B cell (primary cell): Measurements from ENCODE around the gene DCTN4. TPM values are rescaled to one million over a fixed set of nuclear protein-coding genes. Genes with fewer than 3 reads are reported as not detected.

Experiments used
- ATAC-seq: fragments of 200-7000 bp; cut with Tn5 transposase; one replicate; pipeline ENCODE4 v1.10.0; 2021; ENCODE audit warnings: low read depth, mild to moderate bottlenecking, moderate number of reproducible peaks, moderate library complexity
- CTCF ChIA-PET: fragments of 350-600 bp; sonication (Branson Sonifier 250); formaldehyde crosslinking; loops from one replicate; lab custom pipeline; 2021; ENCODE audit warnings: antibody characterized with exemption, inconsistent platforms; lab: Charles Lee
- POLR2A ChIA-PET: fragments of 350-600 bp; sonication (Branson Sonifier 250); formaldehyde crosslinking; loops from one replicate; lab custom pipeline; 2021; ENCODE audit warnings: antibody characterized with exemption; lab: Charles Lee
- DNase-seq: peaks from one replicate; pipeline ENCODE4 v3.0.0; 2013
- H2AFZ ChIP-seq: 2 replicates; pipeline ENCODE4 v1.6.1; 2012; ENCODE audit warnings: mild to moderate bottlenecking, low read depth, low read length; ENCODE audit not compliant: insufficient read depth, poor library complexity, severe bottlenecking
- H3K27ac ChIP-seq, 2 donors: 1 replicate in 1 of 2; 2 replicates in 1 of 2; pipeline ENCODE4 v1.5.1; 2012 to 2013; ENCODE audit warnings: low read length in 2 of 2, mild to moderate bottlenecking in 2 of 2, moderate library complexity in 1 of 2
- H3K27me3 ChIP-seq, 4 experiments: fragments of 200-600 bp in 1 of 4; sonication (generic) in 1 of 4; replicated peaks in 1 of 4; 1 replicate in 2 of 4; 2 replicates in 2 of 4; pipeline versions ENCODE4 v1.6.1 to v1.7.0; 2013 to 2016; ENCODE audit warnings: low read length in 3 of 4, mild to moderate bottlenecking in 2 of 4, mixed read lengths in 1 of 4, moderate library complexity in 1 of 4; ENCODE audit not compliant: insufficient read depth in 4 of 4, control insufficient read depth in 3 of 4; ENCODE audit errors: control extremely low read depth in 1 of 4
- H3K36me3 ChIP-seq, 2 experiments: replicated peaks in 1 of 2; 1 replicate in 1 of 2; 2 replicates in 1 of 2; pipeline versions ENCODE4 v1.6.1 to v1.7.1; 2013; ENCODE audit warnings: low read length in 1 of 2; ENCODE audit not compliant: insufficient read depth in 2 of 2, control insufficient read depth in 1 of 2; ENCODE audit errors: control extremely low read depth in 1 of 2, extremely low read depth in 1 of 2
- H3K4me1 ChIP-seq, 2 donors: fragments of 200-600 bp in 1 of 2; sonication (generic) in 1 of 2; 1 replicate in 1 of 2; 2 replicates in 1 of 2; pipeline versions ENCODE4 v1.5.1 to v1.6.1; 2013 to 2017; ENCODE audit warnings: low read length in 2 of 2; ENCODE audit not compliant: control insufficient read depth in 2 of 2, insufficient read depth in 2 of 2
- H3K4me2 ChIP-seq: replicated peaks from 2 replicates; pipeline ENCODE3; 2012; ENCODE audit warnings: mild to moderate bottlenecking, low read depth, low read length; ENCODE audit not compliant: poor library complexity, severe bottlenecking
- H3K4me3 ChIP-seq, 5 experiments: fragments of 200-600 bp in 1 of 5; sonication (generic) in 1 of 5; 1 replicate in 3 of 5; 2 replicates in 2 of 5; pipeline versions ENCODE4 v1.5.1 to v1.7.0; 2011 to 2016; ENCODE audit warnings: low read length in 4 of 5, mild to moderate bottlenecking in 4 of 5, low read depth in 2 of 5, control low read depth in 1 of 5, moderate library complexity in 1 of 5; ENCODE audit not compliant: insufficient read depth in 1 of 5; ENCODE audit errors: control extremely low read depth in 1 of 5, extremely low read depth in 1 of 5
- H3K79me2 ChIP-seq: fragments of 200-600 bp; sonication (generic); one replicate; pipeline ENCODE4 v1.6.0; 2016; ENCODE audit warnings: low read length; ENCODE audit not compliant: control insufficient read depth, insufficient read depth
- H3K9ac ChIP-seq: fragments of 200-600 bp; sonication (generic); 2 replicates; pipeline ENCODE4 v1.6.1; 2017; ENCODE audit warnings: mild to moderate bottlenecking, low read length, moderate library complexity
- H3K9me3 ChIP-seq, 3 donors: one replicate each; pipeline versions ENCODE4 v1.6.1 to v1.7.1; 2013; ENCODE audit warnings: low read length in 2 of 3; ENCODE audit not compliant: control insufficient read depth in 2 of 3, insufficient read depth in 1 of 3; ENCODE audit errors: control extremely low read depth in 1 of 3
- H4K20me1 ChIP-seq: 2 replicates; pipeline ENCODE4 v1.6.0; 2012; ENCODE audit warnings: mild to moderate bottlenecking, low read length; ENCODE audit not compliant: insufficient read depth, control insufficient read depth, poor library complexity, severe bottlenecking
- H3K27ac Mint-ChIP-seq: one replicate; pipeline ENCODE4 v1.8.0; 2021; ENCODE audit warnings: mixed read lengths
- H3K27me3 Mint-ChIP-seq: one replicate; pipeline ENCODE4 v1.8.0; 2021; ENCODE audit warnings: mixed read lengths
- H3K4me1 Mint-ChIP-seq: one replicate; pipeline ENCODE4 v1.8.0; 2021; ENCODE audit warnings: mixed read lengths
- H3K4me3 Mint-ChIP-seq: one replicate; pipeline ENCODE4 v1.8.0; 2021; ENCODE audit warnings: mixed read lengths
- H3K9me3 Mint-ChIP-seq: one replicate; pipeline ENCODE4 v1.8.0; 2022; ENCODE audit warnings: mixed read lengths; ENCODE audit not compliant: insufficient read depth
- CTCF ChIP-seq: fragments of 200-600 bp; IDR thresholded peaks from one replicate; pipeline ENCODE4 v1.8.0; 2022; ENCODE audit warnings: antibody characterized with exemption, mild to moderate bottlenecking
- EZH2 ChIP-seq: IDR thresholded peaks from 2 replicates; pipeline ENCODE4 v1.6.1; 2012; ENCODE audit warnings: borderline replicate concordance, low read depth, mild to moderate bottlenecking, moderate library complexity, low read length; ENCODE audit not compliant: insufficient read depth, poor library complexity, severe bottlenecking
- WGBS: methylation state at CpG from one replicate; pipeline ENCODE4 v1.1.5; 2013; ENCODE audit warnings: missing lambda C conversion rate; ENCODE audit not compliant: insufficient coverage; 5-methylcytosine and 5-hydroxymethylcytosine counted together
- intact Hi-C: fragments of 100-400 bp; cut with micrococcal nuclease; formaldehyde crosslinking; loops from one replicate; pipeline ENCODE4 v1.10.0; 2022
- polyA plus RNA-seq: library from polyadenylated mRNA; depleted of rRNA; stranded (reverse); fragments of >200 nt; gene quantifications from 2 replicates; pipeline ENCODE4 v1.2.3, GENCODE V29; 2012
- total RNA-seq, 2 donors: library from RNA; stranded (reverse); fragments of 120-200 nt in 1 of 2; gene quantifications; 1 replicate in 1 of 2; 2 replicates in 1 of 2; pipeline versions ENCODE4 v1.2.3 to v1.2.4, GENCODE V29; 2013 to 2022

The DCTN4 gene
- total and polyA plus RNA-seq, 2 donors (not counting 1 experiment from before 2014, with no cell fraction given), result 11.2 to 54.4 TPM

GRCh38 chr5:150670275-150670947 is 88.4 kb downstream of the DCTN4 start:
- no peak overlapping the region for H3K27ac ChIP-seq
- no peak for DNase-seq
- WGBS, result 96% methylated on average over 12 of the region's 14 CpGs
- H3K4me1 ChIP-seq, result peaks cover 14 to 19% of the 10 kb centered on the region in 2 donors
- Mint-ChIP-seq H3K4me1 (peaks cover 15% of the 10 kb centered on the region), H3K27ac (no peak overlapping the region), H3K4me3 (peak overlapping the region; percentile 66), H3K9me3 (no peaks in the 10 kb centered on the region), H3K27me3 (peaks cover 25% of the 10 kb centered on the region)
- no peaks in the 10 kb centered on the region for H4K20me1 ChIP-seq
- no peaks in the 10 kb centered on the region for H3K36me3 ChIP-seq
- no peak overlapping the region for H2AFZ ChIP-seq
- no peak overlapping the region for H3K4me2 ChIP-seq
- no peak for TF ChIP-seq EZH2
- TF ChIP-seq CTCF, result no peak
- no peaks in the 10 kb centered on the region for H3K79me2 ChIP-seq
- ATAC-seq, result no peak
- no peak overlapping the region for H3K9ac ChIP-seq
- peaks cover 0 to 6% (median 0%) of the 10 kb centered on the region in 3 donors for H3K9me3 ChIP-seq
- no peak overlapping the region for H3K4me3 ChIP-seq
- POLR2A ChIA-PET, result interaction anchor here (0.6 kb wide), 1 partner anchor 53 kb away, joined by 6 read pairs; no protein-coding TSS in a partner anchor
- intact Hi-C loops, result no loop called here
- CTCF ChIA-PET, result interaction anchor here (0.7 to 1.8 kb wide), 2 partner anchors 110 to 113 kb away, joined by 3 to 8 read pairs; no protein-coding TSS in a partner anchor
- H3K27me3 ChIP-seq, result peaks cover 0 to 52% (median 23%) of the 10 kb centered on the region in 4 experiments

GRCh38 chr5:150665044-150665443 is 93.8 kb downstream of the DCTN4 start:
- TF ChIP-seq EZH2, result no peak
- TF ChIP-seq CTCF, result no peak
- Histone ChIP-seq H3K36me3 (no peaks in the 10 kb centered on the region), H4K20me1 (no peaks in the 10 kb centered on the region), H3K4me3 (no peak overlapping the region), H2AFZ (no peak overlapping the region), H3K79me2 (no peaks in the 10 kb centered on the region), H3K27me3 (peaks cover 0 to 33% (median 5%) of the 10 kb centered on the region in 4 experiments), H3K27ac (no peak overlapping the region), H3K9ac (no peak overlapping the region), H3K4me2 (no peak overlapping the region), H3K4me1 (no peaks in the 10 kb centered on the region), H3K9me3 (peaks cover 0 to 2% (median 0%) of the 10 kb centered on the region in 3 donors)
- ChIA-PET CTCF (interaction anchor here (1.3 kb wide), 1 partner anchor 8 kb away, joined by 3 read pairs; no protein-coding TSS in a partner anchor), POLR2A (no interaction called here)
- H3K4me3 Mint-ChIP-seq, result no peak overlapping the region
- intact Hi-C loops, result no loop called here
- H3K9me3 Mint-ChIP-seq, result no peaks in the 10 kb centered on the region
- 94% methylated on average over 6 of the region's 12 CpGs for WGBS
- H3K27me3 Mint-ChIP-seq, result peaks cover 22% of the 10 kb centered on the region
- no peaks in the 10 kb centered on the region for H3K4me1 Mint-ChIP-seq
- no peak overlapping the region for H3K27ac Mint-ChIP-seq
- ATAC-seq, result no peak
- no peak for DNase-seq
